Measurements from ENCODE around the gene FER. TPM values are rescaled to one million over a fixed set of nuclear protein-coding genes. Genes with fewer than 3 reads are reported as not detected.

The FER gene
- polyA plus RNA-seq, 3 donors: 2.4 to 14.7 (median 6.2) TPM

DNA sequence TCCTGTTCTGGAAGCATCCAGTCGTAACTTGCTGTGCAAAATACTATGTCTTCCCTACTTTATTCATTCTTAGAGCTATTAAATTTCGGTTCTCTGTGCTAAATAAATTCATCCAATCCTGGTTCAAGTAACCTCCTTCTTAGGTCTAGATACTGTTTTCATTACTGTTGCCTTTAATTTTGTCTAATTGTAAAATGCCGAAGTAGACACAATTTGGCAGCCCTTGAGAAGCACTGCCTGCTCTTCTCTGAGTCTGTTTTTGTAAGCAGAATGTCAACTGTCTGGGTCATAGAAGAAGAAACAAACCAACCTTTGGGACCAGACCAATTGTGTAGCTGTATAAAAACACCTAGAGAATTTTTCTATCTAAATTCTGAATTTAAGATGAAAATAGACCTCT, 412.8 kb downstream of the FER start:
- Histone ChIP-seq H3K27me3 (ENCODE audit: control insufficient read depth in 2 of 2, insufficient read depth in 2 of 2, low read length in 2 of 2) (no peaks in the 10 kb centered on the region), H4K20me1 (ENCODE audit: insufficient read depth, low read length) (no peaks in the 10 kb centered on the region), H3K36me3 (replicated peaks in 1 of 2; ENCODE audit: control insufficient read depth in 1 of 2, insufficient read depth in 2 of 2, low read length in 2 of 2) (no peaks in the 10 kb centered on the region), H3K4me3 (replicated peaks in 1 of 3; ENCODE audit: low read depth in 2 of 3, low read length in 3 of 3) (no peak overlapping the region), H3K4me1 (ENCODE audit: control insufficient read depth in 1 of 2, insufficient read depth in 2 of 2, low read length in 2 of 2) (no peaks in the 10 kb centered on the region), H3K4me2 (replicated peaks; ENCODE audit: extremely low read depth, low read length, poor library complexity, severe bottlenecking) (no peak overlapping the region), H3K9me3 (replicated peaks in 1 of 2; ENCODE audit: control insufficient read depth in 1 of 2, insufficient read depth in 1 of 2, low read length in 2 of 2) (no peaks in the 10 kb centered on the region), H2AFZ (ENCODE audit: insufficient read depth, low read depth, low read length, poor library complexity, severe bottlenecking) (no peak overlapping the region), H3K27ac (ENCODE audit: low read depth in 1 of 2, low read length in 2 of 2) (no peak overlapping the region), H3K79me2 (ENCODE audit: insufficient read depth, low read length) (no peaks in the 10 kb centered on the region), H3K9ac (ENCODE audit: insufficient read depth, low read length, poor library complexity, severe bottlenecking) (no peak overlapping the region)
- H3K27ac Mint-ChIP-seq: no peak overlapping the region
- H3K9me3 Mint-ChIP-seq: no peaks in the 10 kb centered on the region
- no peaks in the 10 kb centered on the region for H3K4me1 Mint-ChIP-seq
- TF ChIP-seq, protein P1, sequence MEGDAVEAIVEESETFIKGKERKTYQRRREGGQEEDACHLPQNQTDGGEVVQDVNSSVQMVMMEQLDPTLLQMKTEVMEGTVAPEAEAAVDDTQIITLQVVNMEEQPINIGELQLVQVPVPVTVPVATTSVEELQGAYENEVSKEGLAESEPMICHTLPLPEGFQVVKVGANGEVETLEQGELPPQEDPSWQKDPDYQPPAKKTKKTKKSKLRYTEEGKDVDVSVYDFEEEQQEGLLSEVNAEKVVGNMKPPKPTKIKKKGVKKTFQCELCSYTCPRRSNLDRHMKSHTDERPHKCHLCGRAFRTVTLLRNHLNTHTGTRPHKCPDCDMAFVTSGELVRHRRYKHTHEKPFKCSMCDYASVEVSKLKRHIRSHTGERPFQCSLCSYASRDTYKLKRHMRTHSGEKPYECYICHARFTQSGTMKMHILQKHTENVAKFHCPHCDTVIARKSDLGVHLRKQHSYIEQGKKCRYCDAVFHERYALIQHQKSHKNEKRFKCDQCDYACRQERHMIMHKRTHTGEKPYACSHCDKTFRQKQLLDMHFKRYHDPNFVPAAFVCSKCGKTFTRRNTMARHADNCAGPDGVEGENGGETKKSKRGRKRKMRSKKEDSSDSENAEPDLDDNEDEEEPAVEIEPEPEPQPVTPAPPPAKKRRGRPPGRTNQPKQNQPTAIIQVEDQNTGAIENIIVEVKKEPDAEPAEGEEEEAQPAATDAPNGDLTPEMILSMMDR (IDR thresholded peaks at IDR 0.05): no peak
- no peaks in the 10 kb centered on the region for H3K36me3 Mint-ChIP-seq
- H3K4me3 Mint-ChIP-seq: no peak overlapping the region
- intact Hi-C loops (cut with micrococcal nuclease): no loop called here
- no CpG with 5 or more reads among the region's 3 CpGs for WGBS (ENCODE audit: insufficient coverage)
- H3K27me3 Mint-ChIP-seq (ENCODE audit: low read depth in 3 of 3): no peaks in the 10 kb centered on the region
- DNase-seq: no peak

DNA sequence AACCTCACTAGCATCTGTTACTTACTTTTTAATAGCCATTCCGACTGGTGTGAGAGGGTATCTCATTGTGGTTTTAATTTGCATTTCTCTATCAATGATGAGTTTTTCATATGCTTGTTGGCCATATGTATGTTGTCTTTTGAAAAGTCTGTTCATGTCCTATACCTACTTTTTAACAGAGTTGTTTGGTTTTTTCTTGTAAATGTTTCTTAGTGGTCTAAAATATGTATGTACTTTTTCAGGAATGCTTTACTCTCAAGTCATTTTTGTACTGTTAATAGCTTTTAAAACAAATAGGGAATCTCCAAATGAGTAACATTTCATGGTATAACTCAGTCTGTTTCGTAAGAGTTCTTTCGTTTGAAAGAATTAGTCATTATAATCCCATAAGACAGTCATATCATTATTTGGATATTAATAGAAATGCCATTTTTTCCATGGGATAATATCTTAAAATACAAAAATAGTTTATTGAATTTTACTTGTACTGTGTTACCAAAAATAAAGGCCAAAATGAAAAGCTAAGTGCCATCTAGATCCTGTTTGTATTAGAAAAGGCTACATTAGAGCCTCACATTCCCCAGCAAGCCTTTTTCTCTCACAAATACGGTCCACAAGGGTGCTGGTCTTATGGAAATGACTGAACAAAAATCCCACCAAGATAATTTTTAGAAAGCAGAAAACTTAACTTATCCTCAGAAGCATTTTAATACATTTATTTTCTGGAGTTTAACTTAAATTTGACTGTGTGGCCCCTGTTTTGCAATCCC, 414.4 kb downstream of the FER start:
- TF ChIP-seq, protein P1 (IDR thresholded peaks at IDR 0.05): no peak
- H3K27ac Mint-ChIP-seq: no peak overlapping the region

More for the DNA sequence above, 414.4 kb downstream of the FER start:
- Histone ChIP-seq H3K4me2 (replicated peaks; ENCODE audit: extremely low read depth, low read length, poor library complexity, severe bottlenecking) (no peak overlapping the region), H3K79me2 (ENCODE audit: insufficient read depth, low read length) (no peaks in the 10 kb centered on the region), H3K4me1 (ENCODE audit: control insufficient read depth in 1 of 2, insufficient read depth in 2 of 2, low read length in 2 of 2) (no peaks in the 10 kb centered on the region), H3K36me3 (replicated peaks in 1 of 2; ENCODE audit: control insufficient read depth in 1 of 2, insufficient read depth in 2 of 2, low read length in 2 of 2) (no peaks in the 10 kb centered on the region), H3K27me3 (ENCODE audit: control insufficient read depth in 2 of 2, insufficient read depth in 2 of 2, low read length in 2 of 2) (no peaks in the 10 kb centered on the region), H2AFZ (ENCODE audit: insufficient read depth, low read depth, low read length, poor library complexity, severe bottlenecking) (no peak overlapping the region), H3K9ac (ENCODE audit: insufficient read depth, low read length, poor library complexity, severe bottlenecking) (no peak overlapping the region), H4K20me1 (ENCODE audit: insufficient read depth, low read length) (no peaks in the 10 kb centered on the region), H3K4me3 (replicated peaks in 1 of 3; ENCODE audit: low read depth in 2 of 3, low read length in 3 of 3) (no peak overlapping the region), H3K27ac (ENCODE audit: low read depth in 1 of 2, low read length in 2 of 2) (no peak overlapping the region), H3K9me3 (replicated peaks in 1 of 2; ENCODE audit: control insufficient read depth in 1 of 2, insufficient read depth in 1 of 2, low read length in 2 of 2) (no peaks in the 10 kb centered on the region)
- DNase-seq: no peak
- Mint-ChIP-seq H3K4me3 (no peak overlapping the region), H3K36me3 (no peaks in the 10 kb centered on the region), H3K27me3 (ENCODE audit: low read depth in 3 of 3) (no peaks in the 10 kb centered on the region), H3K9me3 (no peaks in the 10 kb centered on the region), H3K4me1 (no peaks in the 10 kb centered on the region)
- intact Hi-C loops (cut with micrococcal nuclease): no loop called here
- no CpG with 5 or more reads among the region's 4 CpGs for WGBS (ENCODE audit: insufficient coverage)

Measured in CD14-positive monocyte (primary cell).